Limb (tissue), 2 donors: ENCODE measurements around the gene SLX9.

ENCODE experiments used
- DNase-seq, 2 donors: peaks; one replicate each; pipeline ENCODE4 v3.0.0-alpha.2; 2016; ENCODE audit errors: extremely low spot score in 2 of 2

Gene SLX9

DNA sequence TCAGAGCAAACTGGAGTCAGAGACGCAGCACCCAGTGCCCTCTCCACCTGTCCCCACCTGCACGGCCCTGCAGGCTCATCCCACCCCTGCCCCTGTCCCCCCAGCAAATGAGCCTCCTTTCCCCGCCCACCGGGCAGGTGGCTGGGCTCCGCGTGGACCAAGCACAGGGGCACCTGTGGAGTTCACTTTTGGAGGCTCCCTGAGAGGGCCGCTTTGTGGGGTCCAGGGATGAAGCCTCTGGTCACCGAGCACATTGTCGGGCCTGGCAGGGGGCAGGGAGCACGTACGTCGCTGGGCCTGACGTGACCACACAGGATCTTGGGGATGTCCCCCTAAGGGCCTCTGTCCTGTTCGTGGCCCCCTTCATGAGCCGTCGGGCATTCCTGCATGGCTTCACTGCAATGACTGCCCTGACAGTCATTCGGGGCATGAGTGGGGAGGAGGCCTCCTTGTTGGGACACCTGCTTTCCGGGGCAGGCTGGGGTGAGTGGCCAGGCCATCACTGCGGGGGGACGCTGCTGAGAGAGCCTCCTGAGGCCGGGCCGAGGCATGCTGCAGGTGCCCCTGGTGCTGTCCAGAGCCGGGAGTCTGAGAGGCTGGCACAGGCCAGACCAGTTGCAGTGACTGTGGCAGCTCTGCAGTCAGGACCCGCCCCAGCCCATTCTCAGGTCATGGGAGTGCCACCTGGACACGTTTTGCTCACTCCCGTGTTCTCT lies 19.7 kb downstream of the SLX9 start:
- no peak for DNase-seq

DNA sequence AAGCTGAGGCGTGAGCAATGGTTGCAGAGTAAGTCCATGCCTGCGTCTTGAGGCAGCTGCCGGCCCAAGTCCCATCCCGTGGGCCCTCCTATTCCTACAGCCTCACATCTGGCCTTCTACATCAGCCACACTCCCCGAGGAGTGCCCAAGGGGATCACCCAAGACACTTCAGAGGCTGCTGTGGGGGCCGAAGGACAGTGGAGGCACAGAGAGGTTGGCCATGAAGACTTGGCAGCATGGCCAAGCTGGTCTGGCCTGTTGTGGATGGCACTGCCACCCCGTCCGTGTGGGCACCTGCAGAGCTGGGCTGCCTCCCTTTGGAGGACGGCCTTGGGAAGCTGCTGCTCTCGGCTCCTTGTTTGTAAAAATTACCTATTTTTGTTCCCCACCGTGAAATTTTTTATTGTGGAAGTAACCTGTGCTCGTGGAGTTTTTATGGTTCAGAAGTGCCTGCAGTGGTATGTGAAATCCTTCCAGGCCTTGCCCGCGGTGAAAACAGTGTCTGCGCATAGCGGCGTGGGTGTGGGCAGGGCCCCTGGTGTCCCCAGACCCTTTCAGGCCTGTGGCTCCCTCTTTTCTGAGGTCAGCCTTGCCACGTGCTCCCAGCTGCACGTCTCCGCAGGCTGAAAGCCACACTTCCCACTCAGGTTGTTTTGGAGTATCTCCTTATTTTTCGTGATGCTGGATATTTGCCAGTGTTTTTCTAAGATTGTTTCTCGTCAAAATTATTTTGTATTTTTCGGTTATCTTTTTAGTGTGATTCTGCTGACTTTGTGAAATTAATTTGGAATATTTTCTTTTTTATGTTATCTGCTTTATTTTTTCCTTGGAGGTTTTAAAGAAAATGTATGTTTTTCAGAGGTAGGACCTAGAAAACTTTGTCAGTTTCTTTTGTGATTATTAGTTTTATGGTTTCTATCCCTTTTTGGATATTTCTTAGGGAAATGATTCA lies 20.6 kb downstream of the SLX9 start:
- DNase-seq, result no peak

DNA sequence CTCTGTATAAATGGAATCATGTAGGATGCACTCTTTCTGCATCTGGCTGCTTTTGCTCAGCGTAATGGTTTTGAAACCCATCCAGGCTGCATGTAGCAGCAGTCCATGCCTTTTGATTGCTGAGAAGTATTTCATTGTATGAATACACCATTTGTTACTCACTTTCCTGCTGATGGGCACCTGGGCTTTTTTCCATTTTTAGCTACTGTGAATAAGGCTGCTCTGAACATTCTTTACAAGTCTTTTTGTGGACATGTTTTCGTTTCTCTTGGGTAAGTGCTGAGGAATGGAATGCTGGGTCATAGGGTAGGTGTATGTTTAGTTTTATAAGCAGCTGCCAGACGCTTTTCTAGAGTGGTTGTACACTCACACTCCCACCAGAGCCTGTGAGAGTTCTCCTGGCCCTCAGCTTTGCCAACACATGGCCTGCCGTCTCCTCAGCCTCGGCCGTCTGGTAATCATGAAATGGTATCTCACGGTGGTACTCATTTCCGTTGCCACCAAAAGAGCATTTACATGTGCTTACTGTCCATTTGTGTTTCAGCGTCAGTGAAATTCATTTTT lies 22.7 kb downstream of the SLX9 start:
- peak in 1 of 2 donors; percentile 57 for DNase-seq

DNA sequence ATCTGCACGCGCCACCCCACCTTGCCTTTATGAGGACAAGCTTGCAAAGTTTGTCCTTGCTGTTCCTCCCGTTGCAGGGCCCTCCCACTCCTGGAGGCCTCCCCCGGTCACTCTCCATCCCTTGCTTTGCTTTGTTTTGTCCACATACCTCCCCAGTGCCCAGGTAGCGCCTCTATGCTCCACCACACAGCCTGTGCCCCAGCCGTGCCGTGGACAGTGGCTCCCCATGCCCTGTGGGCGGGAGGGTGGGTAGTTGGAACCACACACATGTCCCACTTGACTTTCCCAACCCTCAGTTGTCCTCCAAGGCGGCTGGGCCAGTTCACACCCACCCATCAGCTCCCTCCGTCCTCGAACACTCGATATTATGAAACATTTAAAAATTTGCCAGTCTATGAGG lies 24.6 kb downstream of the SLX9 start:
- DNase-seq, result no peak

DNA sequence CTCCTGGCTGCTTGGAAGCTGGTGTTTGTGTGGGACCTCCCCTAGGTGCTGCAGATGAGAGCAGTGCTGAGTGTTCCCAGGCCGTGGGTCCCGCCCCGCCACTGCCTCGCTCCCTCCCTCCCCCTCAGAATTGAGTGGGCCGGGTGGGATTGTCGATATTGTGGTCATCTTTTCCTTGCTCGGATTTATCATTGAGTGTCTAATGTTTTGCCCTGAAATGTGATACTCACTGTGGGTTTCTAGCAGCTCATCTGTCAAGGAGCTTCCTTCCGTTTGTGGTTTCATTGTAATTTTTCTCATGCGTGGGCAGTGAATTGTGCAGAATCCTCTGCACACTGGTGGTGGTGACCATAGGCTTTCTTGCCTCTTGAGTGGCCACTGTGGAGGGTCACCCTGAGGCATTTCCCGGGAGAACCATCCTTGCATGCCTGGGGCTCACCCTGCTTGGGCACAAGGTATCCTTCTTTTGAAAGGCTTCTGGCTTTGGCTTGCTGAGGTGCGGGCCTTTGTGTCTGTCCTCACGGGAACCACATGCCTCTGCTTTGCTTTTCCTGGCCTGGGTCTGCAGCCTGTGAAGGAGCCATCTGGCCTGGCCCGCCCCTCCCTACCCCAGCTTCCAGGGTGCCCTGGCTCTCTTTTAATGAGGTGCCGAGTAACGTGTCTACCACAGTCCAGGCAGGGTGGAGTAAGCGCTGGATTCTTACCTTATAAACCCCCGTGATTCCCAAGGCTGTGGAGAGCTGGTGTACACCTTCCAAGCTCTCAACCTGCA lies 25.6 kb downstream of the SLX9 start:
- no peak for DNase-seq

DNA sequence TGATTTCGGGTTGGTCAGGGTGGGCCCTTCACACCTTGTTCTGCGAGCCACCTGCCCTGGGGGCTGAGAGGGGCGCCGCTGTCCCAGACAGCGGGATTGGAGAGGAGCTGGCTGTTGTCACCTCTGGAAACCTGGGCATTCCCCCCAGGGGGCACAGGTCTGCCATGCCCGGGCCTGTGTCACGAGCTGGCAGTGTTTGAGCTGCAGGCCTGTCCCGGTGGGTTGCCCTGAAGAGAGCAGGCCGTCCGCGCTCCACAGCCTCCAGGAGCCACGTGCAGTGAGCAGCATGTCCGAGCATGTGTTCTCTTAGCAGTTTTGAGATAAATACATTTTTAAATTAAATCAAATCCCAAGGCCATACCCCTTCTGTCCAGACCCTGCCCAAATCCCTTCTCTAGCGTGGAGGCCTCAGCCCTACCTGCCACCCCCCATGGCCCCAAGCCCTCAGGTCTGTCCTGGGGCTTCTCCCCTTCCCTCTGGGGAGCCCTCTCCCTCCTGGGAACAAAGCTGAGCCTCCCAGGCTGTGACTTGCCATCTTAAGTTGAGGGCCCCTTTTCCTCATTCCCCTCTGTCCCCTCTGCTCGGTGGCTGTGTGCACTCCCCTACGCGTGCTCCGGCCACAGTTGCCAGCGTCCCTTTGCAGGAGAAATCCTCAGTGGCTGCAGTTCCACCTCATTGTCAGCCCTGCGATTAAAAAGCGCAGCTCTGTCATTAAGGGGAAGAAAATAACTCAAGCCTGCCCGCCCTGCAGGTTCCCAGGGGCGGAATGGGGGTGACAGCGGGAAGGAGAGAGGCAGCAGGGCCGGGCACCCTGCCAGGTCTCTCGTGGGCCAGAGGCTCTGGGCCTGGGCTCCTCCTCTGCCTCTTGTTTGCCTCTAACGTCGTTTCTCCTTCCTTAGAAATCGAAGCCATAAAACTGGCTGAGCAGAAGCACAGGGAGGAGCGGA lies 26.6 kb downstream of the SLX9 start:
- DNase-seq, result no peak

DNA sequence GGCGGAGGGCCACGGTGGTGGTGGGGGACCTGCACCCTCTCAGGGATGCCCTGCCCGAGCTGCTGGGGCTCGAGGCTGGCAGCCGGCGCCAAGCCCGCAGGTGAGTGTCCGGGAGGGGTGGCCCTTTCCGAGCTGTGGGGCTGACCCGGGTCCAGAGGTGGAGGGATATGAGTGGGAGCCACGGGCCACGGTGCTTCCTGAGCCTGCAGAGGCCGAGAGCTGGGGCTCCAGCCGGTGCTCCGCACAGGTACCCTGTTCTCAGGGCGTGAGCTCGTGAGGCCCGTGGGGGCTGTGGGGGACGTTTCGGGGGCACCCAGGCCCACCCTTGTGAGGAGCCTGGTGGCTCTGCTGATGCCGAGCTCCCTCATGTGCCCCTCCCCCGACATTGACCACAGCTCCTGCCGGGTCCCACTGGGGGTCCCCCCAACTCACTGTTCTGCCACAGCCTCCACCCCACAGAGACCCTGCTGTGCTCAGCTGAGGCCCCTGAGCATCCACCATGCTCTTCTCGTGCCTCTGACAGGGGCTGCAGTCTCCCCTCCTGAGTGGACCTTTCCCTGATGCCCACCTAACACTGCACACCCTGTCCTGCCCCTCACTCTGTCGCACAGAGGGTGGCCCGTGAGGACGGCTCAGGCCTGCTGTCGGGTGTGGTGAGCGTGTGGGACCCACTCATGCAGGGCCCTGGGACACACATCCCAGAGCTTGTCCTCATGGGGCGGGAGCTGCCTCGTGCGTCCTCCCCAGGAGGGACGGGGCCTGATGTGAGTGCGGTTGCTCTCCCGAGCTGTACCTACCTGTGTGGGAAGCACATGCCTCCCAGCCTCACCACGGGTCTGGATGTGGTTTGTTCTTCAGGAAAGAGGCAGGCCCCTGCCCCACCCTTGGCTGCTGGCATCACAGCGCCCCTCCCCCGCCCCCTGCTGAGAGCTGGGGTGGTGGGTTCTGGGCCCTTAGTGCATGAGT lies 27.5 kb downstream of the SLX9 start:
- no peak for DNase-seq

DNA sequence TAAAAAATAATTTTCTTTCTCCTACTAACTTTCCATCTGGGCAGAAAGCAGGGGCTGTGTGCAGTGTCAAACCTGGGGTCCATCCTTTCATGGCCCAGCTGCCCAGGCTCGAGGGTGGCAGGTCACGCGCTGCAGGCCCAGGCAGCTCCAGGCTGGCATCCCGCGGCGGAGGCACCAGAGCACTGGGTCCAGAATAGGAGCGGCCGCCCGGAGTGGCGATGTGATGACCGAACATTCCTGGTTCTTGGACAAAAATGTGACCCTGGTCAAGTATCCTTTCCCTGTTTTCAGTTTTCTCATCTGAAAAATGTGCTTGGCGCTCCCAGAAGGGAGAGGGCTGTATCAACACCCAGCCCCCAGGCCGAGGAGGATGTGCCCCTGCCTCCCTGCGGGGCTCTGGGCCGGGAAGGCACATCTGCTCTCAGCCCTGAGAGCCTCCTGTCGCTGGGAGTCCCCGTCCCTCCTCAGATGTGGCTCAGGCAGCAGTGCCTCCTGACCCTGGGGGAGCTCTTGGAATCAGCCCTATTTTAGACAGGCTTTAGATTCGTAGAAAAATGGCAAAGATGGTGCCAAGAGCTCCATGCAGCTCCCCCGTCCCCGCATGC lies 29.3 kb downstream of the SLX9 start:
- DNase-seq, result no peak

DNA sequence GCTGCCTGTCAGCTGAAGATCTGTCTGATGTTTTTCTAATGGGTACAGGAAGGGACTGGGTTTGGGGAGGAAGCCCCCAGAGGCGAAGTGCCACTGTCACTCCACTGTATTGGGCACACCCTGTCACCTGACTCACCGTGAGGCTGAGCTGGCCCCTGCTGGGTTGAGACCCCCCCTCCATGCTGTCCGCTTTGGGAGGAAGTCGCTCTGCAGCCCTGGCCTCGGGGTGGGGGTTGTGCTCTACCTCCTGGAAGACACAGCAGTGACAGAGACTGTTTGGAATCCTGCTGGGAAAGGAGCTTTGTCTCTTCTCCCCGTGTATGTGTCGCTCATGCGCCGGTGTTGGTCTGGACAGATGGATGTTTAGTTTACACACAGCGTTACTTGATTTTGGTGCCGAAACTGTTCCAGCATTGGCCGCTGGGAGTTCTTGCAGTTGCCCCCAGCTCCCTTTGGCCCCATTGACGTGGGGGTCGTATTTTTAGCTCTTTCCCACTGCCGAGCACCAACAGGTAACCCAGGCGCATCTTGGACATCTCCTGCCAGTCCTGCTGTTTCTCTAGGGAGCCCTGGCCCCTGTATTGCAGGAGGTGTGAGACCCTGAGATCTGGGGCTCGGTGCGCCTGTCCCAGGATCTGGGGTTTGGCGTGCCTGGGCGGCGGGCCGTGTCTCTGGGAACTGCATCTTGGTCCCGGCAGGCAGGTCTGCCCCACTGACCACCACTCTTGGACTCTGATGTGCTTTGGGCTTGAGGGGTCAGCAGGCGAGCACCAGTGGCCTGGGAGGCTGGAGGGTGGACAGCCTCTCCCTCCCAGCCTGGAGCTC lies 30.3 kb downstream of the SLX9 start:
- no peak for DNase-seq

DNA sequence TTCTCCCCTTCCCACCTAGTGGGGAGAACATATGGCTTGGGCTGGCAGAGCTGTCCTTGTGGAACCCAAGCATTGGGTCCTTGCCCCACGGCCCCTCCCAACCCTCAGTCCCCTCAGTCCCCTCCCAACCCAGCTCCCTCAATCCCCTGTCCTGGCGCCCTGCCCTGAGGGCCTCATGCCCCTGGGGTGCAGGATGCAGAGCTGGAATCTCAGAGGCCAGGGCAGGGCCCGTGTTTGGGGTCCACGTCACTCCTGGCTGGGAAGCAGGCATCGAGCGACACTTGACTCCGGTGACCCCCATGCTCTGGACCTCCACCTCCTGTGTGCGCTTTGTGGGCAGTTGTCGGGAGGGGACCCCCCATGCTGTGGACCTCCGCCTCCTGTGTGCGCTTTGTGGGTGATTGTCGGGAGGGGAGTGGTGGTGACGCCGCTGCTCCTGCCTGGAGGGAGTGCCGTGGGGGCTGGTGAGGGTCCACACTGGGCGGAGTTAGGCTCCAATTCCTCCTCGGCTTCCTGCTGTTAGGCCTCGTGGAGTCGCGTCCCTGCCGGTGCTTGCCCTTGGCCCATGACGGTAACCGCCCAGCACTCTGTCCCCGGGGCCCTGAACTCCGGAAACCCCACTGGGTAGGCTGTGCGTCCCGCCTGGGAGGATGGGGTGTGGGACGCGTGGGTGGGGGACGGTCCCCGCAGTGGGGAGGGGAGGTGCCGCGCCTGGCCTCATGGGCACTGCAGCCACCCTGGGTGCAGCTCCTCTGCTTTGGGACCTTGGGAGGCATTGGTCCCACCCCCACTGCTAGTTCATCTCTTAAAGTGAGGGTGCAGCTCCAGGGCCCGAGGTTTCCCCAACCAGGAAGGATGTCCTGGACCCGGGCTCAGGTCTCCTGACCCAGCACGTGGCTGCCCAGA lies 31.2 kb downstream of the SLX9 start:
- no peak for DNase-seq

DNA sequence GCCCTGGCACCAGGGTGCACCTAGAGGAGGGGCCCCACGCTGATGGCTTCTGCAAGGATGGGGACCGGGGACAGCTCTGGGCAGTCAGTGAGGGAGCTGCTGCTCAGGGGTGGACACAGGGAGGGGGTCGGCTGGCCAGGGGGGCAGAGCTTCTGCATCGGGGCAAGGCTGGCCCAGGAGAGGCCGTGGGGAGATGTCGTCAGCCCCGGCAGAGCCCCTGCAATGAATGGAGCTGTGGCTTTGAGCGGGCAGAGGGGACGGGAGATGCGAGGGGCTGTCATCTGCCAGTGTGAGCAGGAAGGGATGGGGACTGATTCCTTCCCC lies 31.8 kb downstream of the SLX9 start:
- no peak for DNase-seq

DNA sequence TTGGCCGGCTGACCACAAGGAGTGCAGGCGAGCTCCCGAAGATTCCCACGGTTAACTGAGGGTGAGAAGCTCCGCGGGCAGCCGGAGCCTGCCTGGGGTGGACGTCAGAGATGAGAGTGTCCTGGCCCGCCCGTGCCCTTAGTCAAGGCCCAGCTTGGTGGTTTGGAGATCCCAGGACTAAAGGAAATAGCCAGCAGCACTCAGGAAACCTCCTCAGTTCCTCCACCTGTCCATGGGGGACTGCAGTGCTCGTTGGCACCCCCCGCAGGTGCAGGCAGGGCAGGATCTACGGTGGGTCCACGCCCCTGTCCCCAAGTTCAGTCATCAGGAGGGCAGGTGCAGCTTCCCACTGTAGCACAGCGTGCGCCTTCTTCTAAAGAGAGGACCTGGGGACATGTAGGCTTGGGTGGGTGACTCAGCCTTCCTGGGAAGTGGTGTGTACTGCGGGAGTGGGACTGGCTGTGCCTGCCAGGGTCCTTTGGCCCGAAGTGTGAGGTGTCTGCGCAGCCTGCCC lies 32.5 kb downstream of the SLX9 start:
- no peak for DNase-seq

DNA sequence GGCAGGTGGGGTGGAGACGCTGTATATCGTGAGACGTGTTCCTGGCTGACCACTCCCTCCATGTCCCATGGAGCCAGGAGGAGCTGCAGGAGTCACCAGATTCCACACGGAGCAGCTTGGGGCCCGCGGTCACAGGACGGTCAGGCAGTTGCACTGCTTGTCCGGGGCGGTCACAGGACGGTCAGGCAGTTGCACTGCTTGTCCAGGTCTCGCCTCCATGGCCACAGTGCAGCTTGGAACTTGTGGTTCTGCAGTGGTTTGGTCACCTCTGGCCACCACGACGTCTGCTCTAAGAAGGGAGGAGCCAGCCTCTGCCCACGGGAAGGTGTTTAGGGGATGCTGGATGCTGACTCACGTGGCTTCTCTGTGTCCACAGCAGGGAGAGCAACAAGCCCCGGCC lies 33.0 kb downstream of the SLX9 start:
- DNase-seq, result no peak

DNA sequence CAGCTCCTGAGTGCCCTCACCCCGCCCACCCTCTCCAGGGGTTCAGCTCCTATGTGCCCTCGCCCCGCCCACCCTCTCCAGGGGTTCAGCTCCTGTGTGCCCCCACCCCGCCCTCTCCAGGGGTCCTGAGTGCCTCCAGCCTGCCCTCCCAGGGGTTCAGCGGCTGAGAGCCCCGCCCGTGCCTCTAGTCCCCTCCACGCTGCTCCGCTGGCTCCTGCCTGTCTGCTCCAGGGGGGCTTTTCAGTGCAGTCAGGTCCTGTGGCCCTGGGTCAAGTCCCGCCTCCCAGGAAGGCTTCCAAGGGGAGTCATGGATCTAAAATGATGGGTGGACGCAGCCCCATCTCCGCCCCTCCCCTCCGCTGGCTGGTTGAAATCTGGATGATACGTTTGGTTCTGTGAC lies 33.8 kb downstream of the SLX9 start:
- DNase-seq, result no peak

DNA sequence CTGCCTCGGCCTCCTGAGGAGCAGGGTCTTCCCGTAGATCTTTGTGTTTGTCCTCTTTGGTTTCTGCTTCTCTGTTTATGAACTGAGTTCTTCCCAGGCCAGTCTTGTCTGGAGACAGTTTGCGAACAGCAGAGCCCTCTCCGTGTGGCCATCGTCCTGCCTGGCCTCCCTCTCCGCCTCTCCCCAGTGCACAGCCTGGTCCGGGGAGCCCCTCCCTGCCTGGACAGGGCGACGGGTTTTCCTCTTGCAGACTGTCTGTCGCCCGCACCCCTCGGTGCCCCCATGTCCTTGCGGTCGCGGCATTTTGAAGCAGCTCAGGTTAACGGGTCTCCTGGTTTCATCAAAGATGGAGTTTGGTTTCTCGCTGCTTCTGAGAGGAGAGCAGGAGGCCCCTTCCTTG lies 34.8 kb downstream of the SLX9 start:
- DNase-seq, result no peak

DNA sequence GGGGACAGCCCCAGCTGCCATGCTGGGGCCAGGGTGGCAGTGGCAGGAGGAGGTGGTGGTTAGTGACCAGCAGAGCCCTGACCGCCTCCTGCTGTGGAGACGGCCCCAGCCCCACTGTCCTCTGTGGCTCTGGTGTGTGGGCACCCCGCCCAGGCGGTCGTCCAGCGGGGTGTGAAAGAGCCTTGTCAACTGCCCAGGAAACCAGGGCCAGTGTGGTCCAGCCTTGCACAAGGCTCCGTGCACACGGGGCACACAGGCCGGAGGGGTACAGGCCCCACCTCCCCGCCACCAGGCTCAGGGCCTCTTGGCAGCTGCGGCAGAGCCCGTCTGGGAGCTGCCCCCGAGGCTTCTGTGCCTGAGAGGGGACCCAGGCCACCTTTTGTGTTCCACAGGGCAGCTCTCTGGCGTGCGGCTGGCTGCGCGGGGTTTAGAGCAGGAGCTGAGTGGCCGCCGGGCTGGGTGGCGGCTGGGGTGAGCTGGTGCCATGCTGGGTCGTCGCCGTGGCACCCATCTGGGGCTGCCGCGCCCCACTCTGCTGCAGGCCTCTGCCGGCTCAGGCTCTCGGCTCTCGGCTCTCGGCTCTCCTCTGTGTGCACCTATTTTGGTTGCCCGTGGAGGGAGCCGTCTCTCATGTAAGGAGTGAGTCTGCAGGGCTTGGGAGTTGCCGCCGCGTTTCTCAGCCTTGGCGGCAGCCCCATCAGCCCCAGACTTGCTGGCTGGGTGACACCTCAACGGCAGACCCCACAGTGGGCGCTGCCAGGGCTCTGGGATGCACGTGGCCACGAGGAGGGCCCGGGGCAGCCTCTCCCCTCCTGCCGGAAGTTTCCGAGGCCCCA lies 36.1 kb downstream of the SLX9 start:
- no peak for DNase-seq
